ACHN (cell line): Measurements from ENCODE around the gene RSU1.

Experiments used
- DNase-seq: peaks from one replicate; pipeline ENCODE4 v3.0.0-alpha.2; 2015
- in situ Hi-C: cut with HindIII; loops from 2 replicates; pipeline ENCODE4 v1.10.0; 2017; ENCODE audit warnings: low sequenced_read_pairs, low pct_ligation_motif_present, low pct_unique_long_range_greater_than_20kb

The RSU1 gene

DNA sequence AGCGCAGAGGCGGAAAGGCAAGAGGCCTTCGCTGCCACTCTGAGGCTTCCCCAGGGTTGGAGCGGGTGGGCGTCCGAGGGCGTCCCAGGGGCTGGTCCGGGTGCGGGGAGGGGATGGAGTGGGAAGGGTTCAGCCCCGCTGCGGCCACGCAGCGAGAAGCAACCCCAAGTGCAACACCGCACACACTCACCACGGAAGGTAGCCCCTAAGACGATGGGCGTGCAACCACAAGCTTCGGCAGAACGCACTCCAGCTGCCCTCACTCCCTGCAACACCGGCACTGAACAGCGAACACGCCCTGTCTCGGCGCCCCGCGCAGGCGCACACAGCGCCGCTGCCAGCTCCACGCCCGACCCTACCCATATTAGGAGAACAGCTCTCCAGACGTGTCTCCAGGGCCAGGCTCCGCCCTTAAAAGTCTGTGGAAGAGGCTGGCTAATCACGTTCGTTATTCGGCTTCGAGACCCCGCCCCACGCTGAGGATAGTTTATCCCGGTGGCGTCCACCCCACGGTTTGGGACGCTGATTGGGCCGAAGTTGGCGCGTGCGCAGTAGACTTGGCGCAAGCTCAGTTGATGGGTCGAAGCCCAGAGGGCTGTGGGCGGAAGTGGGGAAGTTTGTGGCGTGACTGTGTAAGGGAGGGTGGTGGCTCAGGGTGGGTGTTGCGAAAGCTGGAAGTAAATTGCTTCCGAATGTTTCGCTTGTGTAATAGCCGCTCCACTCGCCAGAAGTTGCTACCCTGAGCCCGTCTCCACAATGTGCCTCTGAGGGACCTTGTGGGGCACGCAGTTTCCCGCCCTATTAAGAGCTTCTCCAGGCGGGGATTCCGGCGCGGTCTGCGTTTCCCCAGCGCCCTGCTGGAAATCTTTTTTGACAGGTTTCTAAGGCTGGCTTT lies at the start of gene RSU1:
RSU1 (minus strand) TSS at position 300 of the 895 bp plus-strand sequence. CDS start 343 bp downstream, outside the sequence.
- in situ Hi-C loops = no loop called here
- DNase-seq = peak; percentile 99

DNA sequence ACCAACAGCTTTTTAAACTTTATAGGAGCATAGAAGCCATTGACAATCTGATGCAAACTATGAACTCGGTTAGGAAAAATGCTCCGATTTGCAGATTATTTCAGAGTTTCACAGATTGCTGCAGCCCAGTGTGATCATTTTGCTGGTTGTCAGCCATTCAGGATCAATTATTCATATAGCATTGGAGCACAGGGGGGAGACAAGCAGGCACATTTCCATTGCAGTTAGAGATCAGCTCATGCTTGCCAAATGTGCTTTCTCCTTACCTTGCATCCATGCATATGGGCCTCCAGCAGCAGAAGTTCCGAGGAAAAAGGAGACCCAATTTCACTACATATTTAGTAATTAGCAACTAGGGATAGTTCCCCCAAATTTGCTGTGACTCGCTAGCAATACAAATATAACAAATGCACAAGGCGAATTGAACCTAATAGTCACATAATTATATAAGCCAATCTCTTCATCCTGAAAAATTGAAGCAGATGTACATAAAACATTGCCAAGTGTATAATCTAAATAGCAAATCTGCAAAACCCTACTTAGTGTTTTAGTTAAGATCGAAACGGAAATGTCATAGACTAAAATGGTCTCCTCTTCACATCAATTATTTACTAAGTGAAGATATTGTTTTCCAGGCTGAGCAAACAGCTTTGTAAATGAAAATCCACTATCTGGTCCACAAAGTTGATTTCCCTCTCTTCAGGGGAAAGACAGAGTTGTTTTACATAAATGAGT lies 49.5 kb upstream of the RSU1 start:
- in situ Hi-C loops = loop anchor here (25.0 kb wide), 1 partner anchor 371 kb away; the partner anchor contains the start of gene VIM
- DNase-seq = no peak

DNA sequence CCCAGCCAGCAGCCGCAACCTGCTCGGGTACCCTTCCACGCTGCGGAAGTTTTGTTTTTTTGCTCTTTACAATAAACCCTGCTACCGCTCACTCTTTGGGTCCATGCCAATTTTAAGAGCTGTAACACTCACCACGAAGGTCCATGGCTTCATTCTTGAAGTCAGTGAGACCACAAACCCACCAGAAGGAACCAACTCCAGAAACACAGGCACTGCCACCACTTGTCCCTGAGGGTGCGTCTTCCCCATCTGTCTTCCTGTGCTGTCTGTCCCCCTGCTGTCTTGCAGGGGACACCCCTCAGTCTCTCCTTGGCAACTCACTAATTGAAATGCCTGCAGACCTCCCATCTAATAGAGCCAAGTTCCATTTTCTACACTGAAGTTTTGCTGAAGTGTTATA lies 48.5 kb upstream of the RSU1 start:
- no peak for DNase-seq
- in situ Hi-C loops = loop anchor here (25.0 kb wide), 1 partner anchor 372 kb away; the partner anchor contains the start of gene VIM

DNA sequence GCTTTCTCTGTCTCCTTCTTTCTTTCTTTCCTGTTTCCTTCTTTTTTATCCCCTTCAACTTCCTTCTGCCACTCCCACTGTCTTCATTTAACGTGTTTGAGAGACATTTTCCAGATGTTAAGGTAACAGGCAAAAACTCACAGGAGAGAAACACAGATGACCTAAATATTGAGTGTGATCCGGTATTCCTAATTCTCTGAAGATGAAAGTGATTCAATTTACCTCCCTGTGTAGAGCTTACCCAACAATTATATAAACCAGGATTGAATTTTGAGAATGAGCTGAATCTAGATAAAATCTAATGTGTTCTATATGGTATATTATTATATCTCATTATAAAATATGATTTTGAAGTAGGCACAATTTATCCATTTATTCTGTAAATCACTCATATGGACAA lies 46.5 kb upstream of the RSU1 start:
- no peak for DNase-seq
- in situ Hi-C loops = loop anchor here (25.0 kb wide), 1 partner anchor 374 kb away; the partner anchor contains the start of gene VIM

DNA sequence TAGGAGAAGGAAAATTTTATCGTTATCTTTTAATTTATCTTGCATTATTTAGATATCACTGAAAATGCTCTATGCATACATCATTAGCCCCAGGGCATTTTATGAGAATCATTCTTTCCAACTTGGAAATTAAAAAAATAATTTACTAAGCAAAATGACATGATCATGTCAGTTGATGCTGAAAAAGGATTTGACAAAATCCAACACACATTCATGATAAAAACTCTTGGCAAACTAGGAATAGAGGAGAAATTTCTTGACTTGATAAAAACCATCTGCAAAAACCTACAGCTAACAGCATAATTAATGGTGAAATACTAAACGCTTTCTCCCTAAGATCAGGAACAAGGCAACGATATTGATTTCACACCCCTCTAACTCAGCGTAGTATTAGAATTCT lies 40.2 kb upstream of the RSU1 start:
- no peak for DNase-seq
- in situ Hi-C loops = loop anchor here (25.0 kb wide), 1 partner anchor 380 kb away; the partner anchor contains the start of gene VIM

DNA sequence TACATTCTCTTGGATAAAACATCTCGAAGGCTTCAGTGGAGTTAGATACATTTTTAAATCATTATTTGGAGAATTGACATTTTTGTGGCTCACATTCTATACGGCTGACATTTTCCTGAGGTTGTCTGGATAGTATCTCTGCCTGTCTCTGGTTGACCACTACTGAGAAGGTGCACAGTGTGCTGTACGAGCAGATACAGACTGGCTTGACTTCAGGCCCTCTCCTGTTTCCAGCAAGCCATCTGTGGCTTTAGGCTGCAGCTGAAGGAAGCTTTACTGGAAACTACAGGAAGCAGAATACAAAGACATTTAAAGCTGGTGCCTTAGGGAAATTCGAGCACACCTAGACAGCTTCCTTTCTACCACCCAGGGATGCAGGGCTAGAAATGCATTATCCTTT lies 39.3 kb upstream of the RSU1 start:
- no peak for DNase-seq
- in situ Hi-C loops = loop anchor here (25.0 kb wide), 1 partner anchor 381 kb away; the partner anchor contains the start of gene VIM

DNA sequence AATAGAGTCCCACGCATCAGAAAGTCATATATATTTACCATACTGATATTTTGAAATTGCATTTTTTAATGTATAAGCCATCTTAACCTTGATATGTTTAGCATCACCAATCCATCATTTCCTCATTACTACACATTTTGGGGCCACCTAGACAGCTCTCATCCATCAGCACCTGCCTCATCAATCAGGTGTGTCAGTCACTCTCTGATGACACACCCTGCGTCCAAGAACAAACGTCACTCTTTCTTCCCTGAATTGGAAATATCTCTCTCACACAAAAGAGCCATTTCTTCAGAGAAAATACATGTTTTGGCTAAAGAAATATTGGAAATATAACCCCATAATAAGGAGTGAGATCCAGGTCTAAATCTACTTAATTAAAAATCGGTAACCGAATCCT lies 38.9 kb upstream of the RSU1 start:
- no peak for DNase-seq
- in situ Hi-C loops = loop anchor here (25.0 kb wide), 1 partner anchor 381 kb away; the partner anchor contains the start of gene VIM

DNA sequence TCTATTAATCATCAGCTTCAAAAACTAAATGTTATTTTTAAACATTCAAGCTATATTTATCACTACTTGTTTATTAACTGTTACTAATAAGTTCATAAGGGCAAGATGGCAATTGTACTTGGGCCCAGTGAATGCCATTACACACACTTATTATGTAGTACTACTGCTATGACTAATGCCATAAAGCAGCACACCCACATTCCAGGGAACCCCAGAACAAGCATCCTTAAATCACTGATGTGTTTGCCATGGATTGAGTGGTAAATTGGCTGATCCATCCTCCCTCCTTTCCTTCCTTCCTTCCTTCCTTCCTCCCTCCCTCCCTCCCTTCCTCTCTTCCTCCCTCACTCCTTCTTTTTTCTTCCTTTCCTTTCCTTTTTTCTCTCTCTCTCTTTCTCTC lies 37.4 kb upstream of the RSU1 start:
- DNase-seq = no peak

DNA sequence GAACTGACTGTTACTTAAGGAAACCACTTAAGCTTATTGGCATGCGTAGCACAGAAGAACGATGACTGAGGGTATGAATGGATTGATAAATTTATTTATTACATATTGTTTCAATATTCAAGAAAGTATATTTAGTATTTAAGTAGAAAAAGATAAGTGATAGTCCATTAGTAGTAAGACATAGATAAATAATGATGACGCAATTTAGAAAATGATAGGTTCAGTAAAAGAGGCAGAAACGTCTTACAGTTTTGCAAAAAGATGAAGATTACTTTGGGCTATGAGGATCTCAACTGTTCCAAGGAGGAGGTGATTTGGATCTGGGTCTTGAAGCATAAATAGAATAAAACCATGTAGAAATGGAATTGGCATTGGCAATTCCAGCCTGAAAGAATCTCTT lies 36.6 kb upstream of the RSU1 start:
- in situ Hi-C loops = loop anchor here (25.0 kb wide), 1 partner anchor 383 kb away; the partner anchor contains the start of gene VIM
- no peak for DNase-seq

More for the DNA sequence above, 37.4 kb upstream of the RSU1 start:
- in situ Hi-C loops = loop anchor here (25.0 kb wide), 1 partner anchor 383 kb away; the partner anchor contains the start of gene VIM

DNA sequence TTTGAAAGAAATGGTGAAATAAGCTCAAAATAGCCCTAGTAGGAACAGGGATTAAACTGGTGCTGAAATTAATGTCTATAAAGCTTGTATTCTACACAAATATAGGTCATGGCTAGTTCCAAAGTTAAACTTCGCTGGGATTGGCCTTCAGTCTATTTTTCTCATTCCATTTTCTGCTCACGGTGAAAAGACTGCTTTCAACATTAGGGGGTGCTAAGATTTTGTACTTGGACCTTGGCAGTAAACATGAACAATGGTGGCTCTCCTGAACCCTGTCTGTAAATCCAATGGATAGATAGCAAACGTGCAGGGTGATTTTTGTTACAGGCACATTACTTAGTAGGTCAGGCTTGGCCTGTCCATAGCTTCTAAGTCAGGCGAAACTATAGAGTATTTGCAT lies 36.0 kb upstream of the RSU1 start:
- peak; percentile 57 for DNase-seq
- in situ Hi-C loops = loop anchor here (25.0 kb wide), 1 partner anchor 384 kb away; the partner anchor contains the start of gene VIM

DNA sequence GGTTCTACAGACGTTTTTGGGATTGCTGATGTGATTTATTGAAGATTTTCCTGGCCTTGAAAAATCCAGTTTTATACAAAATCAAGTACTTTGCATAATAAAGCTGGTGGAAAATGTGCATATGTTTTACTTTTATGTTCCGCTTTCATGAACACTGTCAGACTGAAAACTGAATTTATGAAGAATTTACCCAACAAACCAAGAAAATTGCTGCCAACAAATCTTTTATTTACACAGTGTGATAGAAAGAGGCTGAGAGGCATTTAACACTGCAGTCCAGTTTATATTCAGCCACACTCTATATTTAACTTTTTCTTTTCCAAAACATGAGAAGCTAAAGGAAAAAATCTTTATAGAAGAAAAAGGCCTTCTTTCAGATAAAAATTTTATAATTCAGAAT lies 35.4 kb upstream of the RSU1 start:
- no peak for DNase-seq
- in situ Hi-C loops = loop anchor here (25.0 kb wide), 1 partner anchor 385 kb away; the partner anchor contains the start of gene VIM

DNA sequence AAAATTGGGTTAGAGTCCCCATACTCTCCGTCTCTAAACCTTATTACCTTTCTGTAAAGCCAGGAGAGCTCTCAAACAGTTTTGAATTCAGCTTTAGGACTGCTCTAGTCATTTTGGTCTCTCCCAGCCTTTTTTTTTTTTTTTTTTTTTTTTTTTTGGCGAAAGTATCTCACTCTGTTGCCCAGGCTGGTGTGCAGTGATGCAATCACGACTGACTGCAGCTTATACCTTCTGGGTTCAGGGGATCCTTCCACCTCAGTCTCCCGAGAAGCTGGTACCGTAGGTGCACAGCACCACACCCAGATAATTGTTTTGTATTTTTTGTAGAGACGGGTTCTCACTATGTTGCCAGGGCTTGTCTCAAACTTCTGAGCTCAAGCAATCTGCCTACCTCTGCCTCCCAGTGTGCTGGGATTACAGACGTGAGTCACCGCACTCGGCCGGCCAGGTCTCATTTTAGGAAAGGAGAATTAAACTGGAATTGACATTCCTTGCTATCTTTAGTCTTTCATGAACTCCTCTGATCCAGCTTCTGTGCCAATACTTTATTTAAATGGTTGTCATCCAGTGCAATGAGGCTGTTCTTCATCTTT lies 31.4 kb upstream of the RSU1 start:
- DNase-seq = no peak
- in situ Hi-C loops = no loop called here

DNA sequence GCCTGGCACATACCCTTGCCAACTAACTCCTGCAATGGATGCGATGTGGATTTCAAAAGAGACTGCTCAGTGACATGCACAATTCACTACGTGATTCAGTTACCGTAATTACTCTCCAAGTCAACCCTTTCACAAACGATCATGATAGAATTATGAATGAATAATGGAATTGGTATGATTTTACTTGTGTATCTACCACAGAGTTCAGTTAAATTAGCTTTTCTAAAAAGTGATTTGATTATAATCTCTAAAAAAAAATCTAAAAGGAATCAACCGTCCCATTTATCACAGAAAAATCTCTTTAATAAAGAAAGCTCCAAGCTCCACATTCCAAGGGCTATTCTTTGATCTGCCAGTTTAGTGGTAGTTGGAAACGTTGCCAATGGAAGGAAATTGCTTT lies 30.4 kb upstream of the RSU1 start:
- in situ Hi-C loops = no loop called here
- DNase-seq = no peak

DNA sequence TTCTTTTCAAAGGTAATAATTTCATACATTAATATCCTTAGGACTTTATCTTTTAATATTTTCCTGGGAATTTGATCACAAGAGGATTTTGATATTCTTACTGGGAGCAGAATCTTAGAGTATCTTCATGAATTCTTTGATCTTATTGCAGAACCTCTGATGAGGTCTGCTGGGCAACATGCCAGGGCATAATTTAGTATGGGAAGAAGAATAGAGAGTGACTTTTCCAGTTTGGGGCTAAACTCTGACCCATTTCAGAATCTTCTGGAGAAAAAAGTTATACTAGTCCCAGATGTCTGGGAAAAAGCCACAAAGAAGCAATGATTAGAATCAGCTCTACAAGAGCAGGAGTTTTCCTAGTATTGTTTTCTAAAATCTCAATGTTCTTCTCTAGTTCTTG lies 28.0 kb upstream of the RSU1 start:
- in situ Hi-C loops = no loop called here
- DNase-seq = no peak

DNA sequence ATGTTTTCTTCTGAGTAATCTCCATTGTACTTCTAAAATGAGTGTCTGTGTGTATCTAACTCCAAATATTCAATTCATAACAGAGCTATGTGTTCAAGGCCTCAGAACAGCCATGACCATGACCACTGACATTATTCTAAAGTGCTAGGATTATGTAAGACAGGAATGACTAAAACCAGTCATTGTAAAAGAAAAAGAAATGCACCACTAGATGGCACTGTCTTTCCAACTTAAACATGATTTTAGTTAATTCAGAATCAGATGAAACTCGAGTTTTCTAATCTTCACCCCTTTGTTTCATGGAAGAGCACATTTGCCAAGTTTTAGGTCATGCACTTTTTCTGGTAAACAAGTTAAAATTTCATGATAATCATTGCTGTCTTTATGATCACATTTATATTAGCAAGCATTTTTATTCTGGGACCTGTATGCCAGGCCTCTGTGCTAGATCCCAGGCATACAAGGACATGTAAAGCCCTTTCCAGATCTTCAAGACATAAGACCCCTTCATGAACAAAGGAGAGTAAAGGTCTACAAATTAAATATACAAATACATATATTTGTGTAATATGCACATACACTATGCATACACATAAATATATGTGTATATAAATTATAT lies 26.1 kb upstream of the RSU1 start:
- peak; percentile 74 for DNase-seq
- in situ Hi-C loops = no loop called here

DNA sequence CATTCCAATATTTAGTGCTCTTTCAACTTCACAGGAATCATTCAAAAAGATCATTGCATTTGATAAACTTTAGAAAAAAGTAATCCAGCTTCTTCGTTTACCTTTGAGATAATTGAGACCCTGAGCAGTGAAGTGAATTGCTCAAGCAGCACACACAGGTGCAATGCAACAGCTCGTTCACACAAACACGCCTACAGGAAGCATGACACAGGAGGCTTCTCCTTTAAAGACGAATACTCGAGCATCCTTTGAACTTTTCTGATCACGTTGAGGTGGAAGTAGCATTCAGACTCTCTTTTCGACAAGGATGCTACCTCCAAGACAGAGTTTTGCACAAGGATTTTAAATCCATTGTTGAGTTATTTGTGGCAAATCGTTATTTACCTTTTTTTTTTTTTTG lies 18.0 kb upstream of the RSU1 start:
- no peak for DNase-seq
- in situ Hi-C loops = no loop called here

DNA sequence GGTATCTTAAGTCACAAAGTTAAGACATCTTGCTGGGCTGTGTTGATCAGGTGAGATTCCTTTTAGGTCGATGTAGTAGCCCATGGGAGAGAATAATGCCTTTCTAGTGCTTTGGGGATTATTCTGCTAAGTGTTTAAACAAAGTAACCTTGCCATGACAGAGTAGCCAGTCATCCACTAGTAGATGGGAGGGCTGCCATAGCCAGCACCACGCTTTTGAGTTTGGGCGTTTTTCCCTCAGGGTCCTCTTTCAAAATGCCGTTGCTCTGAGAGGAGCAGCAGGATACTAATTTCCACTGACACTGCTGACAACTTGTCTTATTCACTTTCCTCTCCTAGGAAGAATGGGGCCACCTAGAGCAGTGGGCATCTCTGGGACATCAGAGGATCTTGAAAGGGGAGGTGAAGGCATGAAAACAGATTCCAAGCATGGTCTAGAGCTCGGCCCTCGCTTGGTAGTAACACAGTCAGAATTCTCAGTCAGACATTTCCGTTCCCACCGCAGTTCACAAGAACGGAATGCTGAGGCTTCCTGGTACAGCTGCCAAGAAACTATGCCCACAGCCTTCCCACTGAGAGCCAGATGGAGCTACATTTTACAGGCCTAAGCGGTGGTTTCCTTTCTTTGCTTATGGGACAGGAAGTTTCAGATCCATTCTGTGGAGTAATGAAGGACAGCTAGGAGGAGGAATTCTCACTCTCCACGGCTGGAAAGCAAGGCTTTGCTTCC lies 15.3 kb upstream of the RSU1 start:
- in situ Hi-C loops = no loop called here
- DNase-seq = peak; percentile 59
